Inflammatory macrophage treated with lipopolysaccharide for 1 hour (primary cell): ENCODE measurements around the gene SLC66A2.
"Not testable (repeated sequence)": the region's sequence is repeated elsewhere in the genome, so short reads cannot be mapped to it uniquely, and the experiment has no call there.

Source experiments
- DNase-seq, 2 donors: peaks; one replicate each; pipeline ENCODE4 v3.0.0-alpha.2; 2020 to 2022

The SLC66A2 gene

GRCh38 chr18:79877163-79878091 lies 74.0 kb downstream of the SLC66A2 start:
- no peak for DNase-seq

- no peak for DNase-seq
Observed at GRCh38 chr18:79876497-79876896, 75.0 kb downstream of the SLC66A2 start.

GRCh38 chr18:79875931-79876461 lies 75.5 kb downstream of the SLC66A2 start:
- no peak for DNase-seq

- DNase-seq: no peak
Observed at GRCh38 chr18:79875531-79875919, 75.9 kb downstream of the SLC66A2 start.

GRCh38 chr18:79874553-79875530 lies 76.6 kb downstream of the SLC66A2 start:
- DNase-seq: no peak

- no peak for DNase-seq
Observed at GRCh38 chr18:79873449-79874110, 77.9 kb downstream of the SLC66A2 start.

GRCh38 chr18:79872527-79873444 lies 78.7 kb downstream of the SLC66A2 start:
- no peak for DNase-seq

- DNase-seq: no peak
Observed at GRCh38 chr18:79871481-79872091, 79.9 kb downstream of the SLC66A2 start.

GRCh38 chr18:79871026-79871390 lies 80.4 kb downstream of the SLC66A2 start:
- DNase-seq: no peak

- DNase-seq: no peak
Observed at GRCh38 chr18:79870301-79871025, 81.0 kb downstream of the SLC66A2 start.

GRCh38 chr18:79869591-79870300 lies 81.7 kb downstream of the SLC66A2 start:
- no peak for DNase-seq

- no peak for DNase-seq
Observed at GRCh38 chr18:79868811-79869541, 82.5 kb downstream of the SLC66A2 start.

- DNase-seq: no peak
Observed at GRCh38 chr18:79868168-79868784, 83.2 kb downstream of the SLC66A2 start.

GRCh38 chr18:79867666-79868065 lies 83.8 kb downstream of the SLC66A2 start:
- no peak for DNase-seq

GRCh38 chr18:79866889-79867574 lies 84.4 kb downstream of the SLC66A2 start:
- no peak for DNase-seq

GRCh38 chr18:79865951-79866350 lies 85.5 kb downstream of the SLC66A2 start:
- not testable (repeated sequence) for DNase-seq

- DNase-seq: not testable (repeated sequence)
Observed at GRCh38 chr18:79864955-79865354, 86.5 kb downstream of the SLC66A2 start.
